GM19397 (cell line): ENCODE results near the gene ZNF213.
"Not testable (repeated sequence)": the region's sequence is repeated elsewhere in the genome, so short reads cannot be mapped to it uniquely, and the experiment has no call there.

Source experiments
- ATAC-seq: cut with Tn5 transposase; IDR thresholded peaks from one replicate; pipeline ENCODE4 v1.9.1; 2021; ENCODE audit warnings: mild to moderate bottlenecking, moderate library complexity; ENCODE audit not compliant: unreplicated experiment

The ZNF213 gene

GRCh38 chr16:3129137-3130131 lies 5.4 kb upstream of the ZNF213 start:
- no peak for ATAC-seq

GRCh38 chr16:3131755-3132377 lies 3.0 kb upstream of the ZNF213 start:
- ATAC-seq = no peak

GRCh38 chr16:3133844-3134243 lies 985 bp upstream of the ZNF213 start:
- ATAC-seq = no peak

GRCh38 chr16:3135126-3135715 lies 392 bp downstream of the ZNF213 start:
- ATAC-seq = no peak

GRCh38 chr16:3137267-3137666 lies 2.4 kb downstream of the ZNF213 start:
- no peak for ATAC-seq

- no peak for ATAC-seq
Measured at GRCh38 chr16:3138342-3138741, 3.5 kb downstream of the ZNF213 start.

GRCh38 chr16:3138823-3139426 lies 4.1 kb downstream of the ZNF213 start:
- ATAC-seq = no peak

GRCh38 chr16:3139561-3139960 lies 4.7 kb downstream of the ZNF213 start:
- not testable (repeated sequence) for ATAC-seq

- no peak for ATAC-seq
Measured at GRCh38 chr16:3140603-3141427, 6.0 kb downstream of the ZNF213 start.

GRCh38 chr16:3141781-3142311 lies 7.0 kb downstream of the ZNF213 start:
- ATAC-seq = no peak

GRCh38 chr16:3142327-3142726 lies 7.5 kb downstream of the ZNF213 start:
- ATAC-seq = no peak

GRCh38 chr16:3142770-3143169 lies 7.9 kb downstream of the ZNF213 start:
- no peak for ATAC-seq

- no peak for ATAC-seq
Measured at GRCh38 chr16:3143189-3143588, 8.4 kb downstream of the ZNF213 start.

- no peak for ATAC-seq
Measured at GRCh38 chr16:3143598-3144320, 8.9 kb downstream of the ZNF213 start.

GRCh38 chr16:3144321-3144983 lies 9.6 kb downstream of the ZNF213 start:
- no peak for ATAC-seq

- ATAC-seq = no peak
Measured at GRCh38 chr16:3145151-3145550, 10.3 kb downstream of the ZNF213 start.

GRCh38 chr16:3145660-3146059 lies 10.8 kb downstream of the ZNF213 start:
- no peak for ATAC-seq

- ATAC-seq = no peak
Measured at GRCh38 chr16:3147046-3147756, 12.4 kb downstream of the ZNF213 start.
